A673 (cell line): ENCODE data around the gene MOSMO. TPM values are rescaled to one million over a fixed set of nuclear protein-coding genes. Genes with fewer than 3 reads are reported as not detected.

Experiments used
- Bru-seq: library from RNA; stranded (reverse); fragments of 400-500 nt; gene quantifications from one replicate; lab custom pipeline; 2021; lab: Mats Ljungman, UMichigan
- BruChase-seq, 2 experiments: library from RNA; stranded (reverse); fragments of 400-500 nt; gene quantifications; one replicate each; lab custom pipeline; 2021; lab: Mats Ljungman, UMichigan
- BruUV-seq: library from RNA; stranded (reverse); fragments of 400-500 nt; replicated peaks from 2 replicates; lab custom pipeline; 2021; lab: Mats Ljungman, UMichigan
- CTCF ChIA-PET: fragments of 300-600 bp; sonication (Branson Sonifier 250); formaldehyde crosslinking; loops from one replicate; lab custom pipeline; 2022; ENCODE audit warnings: antibody characterized with exemption; lab: Charles Lee
- POLR2A ChIA-PET: fragments of 300-600 bp; sonication (Branson Sonifier 250); formaldehyde crosslinking; loops from one replicate; lab custom pipeline; 2022; ENCODE audit warnings: antibody characterized with exemption; ENCODE audit not compliant: low non-redundant PET; lab: Charles Lee
- DNase-seq: peaks from one replicate; pipeline ENCODE4 v3.0.0-alpha.2; 2015; ENCODE audit warnings: low spot score
- H3K27ac ChIP-seq: fragments of 200-600 bp; sonication (generic); 2 replicates; pipeline ENCODE4 v1.5.1; 2016; ENCODE audit warnings: mixed run types, low read depth, mild to moderate bottlenecking, mixed read lengths, antibody characterized with exemption, low read length; ENCODE audit not compliant: poor library complexity, severe bottlenecking
- H3K27me3 ChIP-seq: fragments of 200-600 bp; sonication (generic); replicated peaks from 2 replicates; pipeline ENCODE4 v1.6.1; 2017; ENCODE audit warnings: mixed run types, low read depth, mild to moderate bottlenecking, mixed read lengths, antibody characterized with exemption, low read length; ENCODE audit not compliant: insufficient read depth, poor library complexity
- H3K36me3 ChIP-seq: fragments of 200-600 bp; sonication (generic); 2 replicates; pipeline ENCODE4 v1.6.1; 2016; ENCODE audit warnings: mixed run types, mild to moderate bottlenecking, mixed read lengths, antibody characterized with exemption, low read length; ENCODE audit not compliant: insufficient read depth, poor library complexity, severe bottlenecking
- H3K4me1 ChIP-seq: fragments of 200-600 bp; sonication (generic); 2 replicates; pipeline ENCODE4 v1.6.1; 2017; ENCODE audit warnings: mixed run types, mild to moderate bottlenecking, mixed read lengths, antibody characterized with exemption, low read length; ENCODE audit not compliant: insufficient read depth, poor library complexity, severe bottlenecking
- H3K4me3 ChIP-seq: fragments of 200-600 bp; sonication (generic); 2 replicates; pipeline ENCODE4 v1.5.1; 2016; ENCODE audit warnings: low read depth, mixed run types, mild to moderate bottlenecking, mixed read lengths, low read length; ENCODE audit not compliant: poor library complexity, severe bottlenecking
- H3K9me3 ChIP-seq: fragments of 200-600 bp; sonication (generic); 2 replicates; pipeline ENCODE4 v1.6.1; 2016; ENCODE audit warnings: mixed run types, low read depth, mild to moderate bottlenecking, mixed read lengths, antibody characterized with exemption, low read length; ENCODE audit not compliant: poor library complexity, severe bottlenecking
- EZH2 ChIP-seq: fragments of 200-600 bp; sonication (generic); IDR thresholded peaks from 2 replicates; pipeline ENCODE4 v1.6.1; 2017; ENCODE audit warnings: borderline replicate concordance, low read depth, mild to moderate bottlenecking, mixed read lengths, antibody characterized with exemption, low read length; ENCODE audit not compliant: poor library complexity, severe bottlenecking
- intact Hi-C: fragments of 100-400 bp; cut with micrococcal nuclease; formaldehyde crosslinking; loops from one replicate; pipeline ENCODE4 v1.10.0; 2022; ENCODE audit not compliant: unreplicated experiment
- long read RNA-seq: library from polyadenylated mRNA; stranded (forward); transcript quantifications from one replicate; pipeline ENCODE4 v2.0.0, GENCODE V29; 2022
- total RNA-seq: library from RNA; stranded (reverse); gene quantifications from 2 replicates; pipeline ENCODE4 v1.2.3, GENCODE V29; 2021
- TF ChIP-seq, protein P1 (sequence below): fragments of 300-800, 200-600 bp; sonication (generic); conservative IDR thresholded peaks from 2 replicates; pipeline ENCODE4 v1.5.1; 2017; ENCODE audit warnings: low read depth, mild to moderate bottlenecking, antibody characterized with exemption, low read length, moderate library complexity, mixed read lengths

The MOSMO gene
- 13.1 and 14.6 TPM in 2 replicates for total RNA-seq
- percentile 81 among the genes with signal in this experiment for Bru-seq, nascent RNA
- percentile 82 among the genes with signal in this experiment for BruChase-seq, experiment 1, labeled RNA remaining after a 2-hour chase
- BruChase-seq, experiment 2, labeled RNA remaining after a 6-hour chase = percentile 79 among the genes with signal in this experiment
- long read RNA-seq, partial matches to known transcripts = 0 of 6 reads
- long read RNA-seq, other reads (novel, unspliced or antisense) = 5 of 6 reads

DNA sequence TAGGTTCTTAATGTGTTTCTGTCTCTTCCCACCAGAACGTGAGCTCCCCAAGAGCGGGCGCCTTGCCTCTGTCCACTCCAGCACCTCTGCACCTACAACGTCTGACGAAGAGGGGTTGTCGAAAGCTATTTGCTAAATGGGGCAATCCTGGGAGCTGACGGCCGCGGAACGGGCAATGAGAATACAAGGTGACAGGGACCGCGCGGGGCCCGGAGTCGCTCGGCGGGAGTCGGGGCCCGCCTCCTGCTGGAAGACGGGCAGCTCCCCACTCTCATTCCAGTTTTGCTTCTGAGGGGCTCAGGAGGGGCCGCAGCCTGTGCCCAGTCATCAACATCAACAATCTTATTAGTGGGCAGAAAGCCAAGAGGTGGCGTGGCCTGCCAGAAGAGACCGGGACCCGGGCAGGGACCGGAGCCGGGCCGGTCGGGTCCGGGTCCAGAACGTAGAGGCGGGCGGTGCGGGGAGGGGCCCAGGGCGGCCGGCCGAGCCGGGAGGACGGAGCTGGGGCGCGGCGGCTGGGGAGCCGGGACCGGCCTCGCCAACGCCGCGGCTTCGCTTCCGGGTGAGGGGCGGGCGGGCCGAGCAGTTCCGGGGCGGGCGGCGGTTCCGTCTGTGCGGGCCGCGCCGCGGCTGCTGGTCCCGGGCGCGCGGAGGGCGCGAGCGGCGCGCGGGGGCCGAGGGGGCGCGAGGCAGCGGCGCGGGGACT lies at the start of gene MOSMO:
MOSMO (plus strand) TSS at position 603 of the 706 bp plus-strand sequence. CDS start 191 bp downstream, outside the sequence.
- ChIA-PET POLR2A (no interaction called here), CTCF (interaction anchor here (0.6 to 1.5 kb wide), 4 partner anchors 9 to 181 kb away, joined by 3 to 7 read pairs (median 4); no protein-coding TSS in a partner anchor)
- Histone ChIP-seq H3K27me3 (no peaks in the 10 kb centered on the region), H3K36me3 (no peaks in the 10 kb centered on the region), H3K4me3 (peak within 1 kb of the TSS; percentile 93), H3K4me1 (peaks cover 8% of the 10 kb centered on the region), H3K9me3 (no peaks in the 10 kb centered on the region), H3K27ac (peak within 1 kb of the TSS; percentile 80)
- intact Hi-C loops = no loop called here
- TF ChIP-seq EZH2 = no peak
- TF ChIP-seq, protein P1, sequence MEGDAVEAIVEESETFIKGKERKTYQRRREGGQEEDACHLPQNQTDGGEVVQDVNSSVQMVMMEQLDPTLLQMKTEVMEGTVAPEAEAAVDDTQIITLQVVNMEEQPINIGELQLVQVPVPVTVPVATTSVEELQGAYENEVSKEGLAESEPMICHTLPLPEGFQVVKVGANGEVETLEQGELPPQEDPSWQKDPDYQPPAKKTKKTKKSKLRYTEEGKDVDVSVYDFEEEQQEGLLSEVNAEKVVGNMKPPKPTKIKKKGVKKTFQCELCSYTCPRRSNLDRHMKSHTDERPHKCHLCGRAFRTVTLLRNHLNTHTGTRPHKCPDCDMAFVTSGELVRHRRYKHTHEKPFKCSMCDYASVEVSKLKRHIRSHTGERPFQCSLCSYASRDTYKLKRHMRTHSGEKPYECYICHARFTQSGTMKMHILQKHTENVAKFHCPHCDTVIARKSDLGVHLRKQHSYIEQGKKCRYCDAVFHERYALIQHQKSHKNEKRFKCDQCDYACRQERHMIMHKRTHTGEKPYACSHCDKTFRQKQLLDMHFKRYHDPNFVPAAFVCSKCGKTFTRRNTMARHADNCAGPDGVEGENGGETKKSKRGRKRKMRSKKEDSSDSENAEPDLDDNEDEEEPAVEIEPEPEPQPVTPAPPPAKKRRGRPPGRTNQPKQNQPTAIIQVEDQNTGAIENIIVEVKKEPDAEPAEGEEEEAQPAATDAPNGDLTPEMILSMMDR = 0 out of 2 replicates have a peak, but pooled peaks have one; percentile 11
- no TSS peak for BruUV-seq
- DNase-seq = peak; percentile 69

- Histone ChIP-seq H3K4me3 (no peak overlapping the region), H3K4me1 (peaks cover 5% of the 10 kb centered on the region), H3K9me3 (no peaks in the 10 kb centered on the region), H3K27me3 (no peaks in the 10 kb centered on the region), H3K27ac (no peak overlapping the region), H3K36me3 (peaks cover 74% of the 10 kb centered on the region)
- POLR2A ChIA-PET = no interaction called here
- no peak for DNase-seq
- no TSS peak for BruUV-seq
- CTCF ChIA-PET = no interaction called here
- intact Hi-C loops = no loop called here
- no peak for TF ChIP-seq EZH2
- TF ChIP-seq, protein P1 = no peak
Measured at GRCh38 chr16:21959050-21959449, 48.9 kb upstream of the MOSMO start.

- TF ChIP-seq EZH2 = no peak
- TF ChIP-seq, protein P1 = no peak
- CTCF ChIA-PET = no interaction called here
- BruUV-seq = no TSS peak
- DNase-seq = no peak
- no peaks in the 10 kb centered on the region for H3K27me3 ChIP-seq
- H3K4me3 ChIP-seq = no peak overlapping the region
- POLR2A ChIA-PET = no interaction called here
- no peaks in the 10 kb centered on the region for H3K9me3 ChIP-seq
- intact Hi-C loops = no loop called here
- no peak overlapping the region for H3K27ac ChIP-seq
- no peaks in the 10 kb centered on the region for H3K4me1 ChIP-seq
- peaks cover 95% of the 10 kb centered on the region for H3K36me3 ChIP-seq
Measured at GRCh38 chr16:21962475-21962874, 45.4 kb upstream of the MOSMO start.
